GM21515 (cell line): ENCODE measurements around the gene ZNF638.

ENCODE experiments used
- ATAC-seq: cut with Tn5 transposase; IDR thresholded peaks from one replicate; pipeline ENCODE4 v1.9.1; 2021; ENCODE audit not compliant: unreplicated experiment

ZNF638 gene

DNA sequence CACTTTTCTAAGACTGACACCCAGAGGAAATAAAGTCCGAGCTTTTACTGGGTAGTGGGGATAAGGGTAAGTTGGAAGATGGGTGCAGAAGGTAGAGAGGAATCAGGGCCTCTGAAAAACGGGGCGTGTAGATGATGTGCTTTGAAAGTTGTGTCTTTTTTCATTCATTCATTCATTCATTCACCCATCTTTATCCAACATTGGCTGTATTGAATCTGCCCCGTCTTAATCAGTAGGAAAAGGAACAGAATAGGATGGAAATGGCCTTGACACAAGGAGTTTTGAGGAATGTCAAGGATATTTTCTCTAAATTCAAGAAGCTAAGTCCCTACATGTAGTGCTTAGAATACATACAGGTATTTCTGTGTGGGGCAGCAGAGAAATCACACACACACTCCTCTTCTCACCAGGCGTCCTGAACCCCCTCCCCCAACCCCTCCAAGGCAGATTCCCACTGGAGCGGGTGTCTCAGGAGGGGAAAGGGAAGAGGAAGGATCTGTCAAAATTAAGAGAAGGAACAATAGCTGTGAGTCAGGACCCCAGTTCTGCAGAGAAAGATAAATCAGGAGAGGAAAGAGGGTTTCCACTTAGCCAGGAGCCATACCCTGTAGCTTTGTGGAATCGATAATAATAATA, 135.7 kb downstream of the ZNF638 start:
- no peak for ATAC-seq

DNA sequence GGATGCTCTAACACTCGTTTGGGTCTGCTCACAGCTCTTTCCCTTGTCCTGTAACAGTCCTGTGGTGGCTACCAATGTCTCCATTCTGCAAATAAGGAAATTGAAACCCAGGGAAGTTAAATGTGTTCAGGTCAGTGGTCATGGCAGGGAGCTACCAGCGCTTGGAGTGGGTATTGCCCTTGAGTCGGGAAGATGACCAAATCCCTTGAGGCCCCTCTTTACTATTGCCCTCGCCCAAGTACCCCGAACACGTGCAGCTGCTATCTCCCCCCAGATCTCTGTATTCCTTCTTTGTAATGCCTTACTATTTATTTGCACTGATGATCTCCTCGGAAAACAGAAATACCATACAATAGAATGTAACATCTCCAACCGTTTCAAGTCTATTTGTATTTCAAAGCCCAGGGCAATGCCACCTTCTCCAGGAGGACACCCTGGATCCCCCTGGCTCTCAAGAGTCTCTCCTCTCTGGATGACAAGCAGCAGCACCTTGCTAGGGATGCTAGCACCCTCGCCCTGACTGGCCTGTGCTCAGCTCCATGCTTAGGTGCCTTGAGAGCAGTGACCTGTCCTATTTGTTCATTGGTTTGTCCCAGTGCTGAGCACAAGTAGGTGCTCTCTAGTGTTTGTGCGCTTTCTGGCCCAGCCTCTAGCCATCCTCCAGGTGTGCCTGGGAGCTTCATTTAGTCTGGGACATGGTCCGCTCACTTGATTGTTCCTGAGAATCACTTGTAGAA, 136.9 kb downstream of the ZNF638 start:
- no peak for ATAC-seq

- ATAC-seq = no peak
These were observed 138.1 kb downstream of the ZNF638 start for GRCh38 chr2:71469403-71470398.

DNA sequence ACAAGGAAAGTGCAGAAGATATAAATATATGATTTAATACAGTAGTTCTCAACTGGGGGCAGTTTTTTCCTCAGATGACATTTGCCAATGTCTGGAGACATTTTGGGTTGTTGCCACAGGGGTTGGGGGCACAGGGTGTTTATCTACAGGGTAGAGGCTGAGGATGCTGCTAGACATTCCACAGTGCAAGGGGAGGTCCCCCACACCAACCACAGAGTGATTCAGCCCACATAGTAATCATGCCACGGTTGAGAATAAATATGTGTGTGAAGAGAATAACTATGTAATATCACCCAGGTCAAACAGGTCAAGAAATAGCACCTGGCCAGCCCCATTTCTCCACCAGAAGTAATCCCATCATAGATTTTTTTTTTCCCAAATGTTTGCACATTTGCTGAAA, 139.7 kb downstream of the ZNF638 start:
- no peak for ATAC-seq

DNA sequence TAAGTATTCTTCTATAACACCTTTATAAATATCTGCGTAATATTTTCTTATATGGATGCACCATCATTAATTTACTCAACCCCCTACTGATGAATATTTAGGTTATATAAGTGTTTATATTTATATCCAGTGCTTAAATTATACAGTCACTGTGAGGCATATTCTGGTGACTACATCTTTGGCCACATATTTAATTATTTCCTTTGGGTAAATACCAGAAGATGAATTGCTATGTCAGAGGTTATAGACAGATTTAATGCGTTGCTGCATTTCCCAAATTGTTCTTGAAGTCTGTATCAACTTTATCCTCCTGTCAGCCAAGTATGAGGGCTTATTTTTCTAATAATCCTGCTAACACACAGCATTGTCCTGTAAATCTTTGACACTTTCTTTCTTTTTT, 140.4 kb downstream of the ZNF638 start:
- ATAC-seq = no peak

GRCh38 chr2:71473346-71474031, 141.9 kb downstream of the ZNF638 start:
- ATAC-seq = no peak

GRCh38 chr2:71474116-71474743, 142.6 kb downstream of the ZNF638 start:
- ATAC-seq = no peak

DNA sequence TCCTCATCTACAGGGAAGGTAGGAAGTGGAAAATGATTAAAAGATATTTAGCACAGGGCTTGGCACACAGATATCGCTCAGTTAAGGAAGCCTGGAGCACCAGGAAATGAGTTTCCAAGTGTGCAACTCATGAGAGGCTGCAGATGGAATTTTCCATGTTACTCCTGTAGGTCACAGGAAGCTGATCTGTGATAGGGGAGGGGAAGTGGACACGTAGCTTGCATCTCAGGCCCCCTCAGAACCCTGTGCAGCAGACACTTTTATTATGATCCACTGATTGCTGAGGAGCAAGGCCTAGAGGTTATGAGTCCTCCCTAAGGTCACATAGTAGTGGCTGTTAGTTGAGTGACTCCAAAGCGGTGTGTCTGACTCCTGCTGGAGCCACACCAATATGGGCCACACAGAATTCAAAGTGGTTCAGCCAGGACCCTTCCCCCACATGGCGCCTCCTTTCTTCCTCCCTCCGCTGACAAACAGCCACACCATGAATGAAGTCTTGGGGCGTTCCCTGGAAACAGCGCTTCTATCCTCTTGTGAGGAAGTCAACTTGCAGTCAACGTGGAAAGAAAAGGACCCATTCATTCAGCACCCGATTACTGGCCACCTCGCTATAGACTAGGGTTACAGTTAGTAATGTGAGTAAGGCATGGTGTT, 143.3 kb downstream of the ZNF638 start:
- no peak for ATAC-seq

GRCh38 chr2:71476495-71476894, 144.9 kb downstream of the ZNF638 start:
- ATAC-seq = no peak

GRCh38 chr2:71477231-71477691, 145.7 kb downstream of the ZNF638 start:
- ATAC-seq = no peak

DNA sequence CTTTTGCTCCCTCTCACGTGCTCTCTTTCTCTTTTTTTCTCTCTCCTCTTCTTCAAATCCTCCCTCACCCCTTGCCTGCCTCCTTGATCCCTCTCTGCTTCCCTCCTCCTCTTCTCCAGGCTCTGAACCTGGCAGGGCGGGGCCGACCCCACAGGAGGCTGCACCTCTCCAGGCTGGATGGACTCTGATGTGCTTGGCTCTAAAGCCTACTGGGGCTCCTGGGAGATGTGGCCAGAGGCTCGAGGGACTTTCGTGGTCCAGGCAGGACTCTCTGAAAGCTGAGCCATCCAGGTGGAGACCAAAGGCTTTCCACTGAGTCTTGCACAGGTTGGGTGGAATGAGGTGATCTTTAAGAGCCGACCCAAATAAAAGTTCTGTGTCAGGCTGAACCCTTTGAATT, 147.2 kb downstream of the ZNF638 start:
- ATAC-seq = no peak

- ATAC-seq = no peak
These were observed 147.7 kb downstream of the ZNF638 start for GRCh38 chr2:71479261-71479660.

DNA sequence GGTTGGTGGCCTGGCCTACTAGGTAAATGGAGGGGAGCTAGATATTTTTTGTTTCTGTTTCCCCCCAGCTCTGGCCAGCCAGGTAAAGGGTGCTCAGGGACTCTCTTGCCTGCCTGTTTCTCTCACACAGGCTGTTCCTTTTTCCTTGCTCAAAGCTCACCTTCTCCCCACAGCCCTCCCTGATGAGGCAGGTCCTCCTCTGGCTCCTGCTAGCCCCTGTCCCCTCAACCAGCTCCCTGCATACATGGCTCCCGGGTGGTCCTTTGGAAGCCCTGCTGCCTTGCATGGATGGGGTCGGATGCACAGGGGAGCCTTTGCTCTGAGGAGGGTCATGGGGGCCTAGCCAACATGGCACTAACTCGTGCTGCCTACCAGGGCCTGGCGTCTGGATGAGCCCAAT, 149.5 kb downstream of the ZNF638 start:
- ATAC-seq = no peak

- no peak for ATAC-seq
These were observed 150.5 kb downstream of the ZNF638 start for GRCh38 chr2:71482055-71482454.

DNA sequence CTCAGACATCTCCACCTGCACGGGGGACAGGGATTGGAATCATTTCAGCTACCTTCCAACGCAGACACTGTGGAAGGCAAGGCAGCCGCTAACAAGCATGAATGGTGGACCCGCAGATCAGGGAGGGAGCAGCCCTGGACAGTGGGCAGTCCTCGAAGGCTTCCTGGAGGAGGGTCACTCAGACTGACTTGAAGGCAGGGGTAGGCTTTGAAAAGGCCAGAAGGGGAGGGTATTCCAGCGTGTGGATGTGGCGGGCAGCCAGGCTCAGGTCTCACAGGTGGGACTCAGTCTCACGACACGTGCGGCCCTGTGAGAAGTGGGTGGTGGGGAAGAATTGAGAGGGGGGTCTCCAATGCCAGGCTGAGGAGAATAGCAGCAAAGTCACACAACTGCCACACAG, 151.7 kb downstream of the ZNF638 start:
- no peak for ATAC-seq

GRCh38 chr2:71484354-71484753, 152.8 kb downstream of the ZNF638 start:
- ATAC-seq = no peak
